WTC11 (cell line): ENCODE data around the gene PCBD1. TPM values are rescaled to one million over a fixed set of nuclear protein-coding genes. Genes with fewer than 3 reads are reported as not detected.

Experiments
- ATAC-seq: fragments of 200-7000 bp; cut with Tn5 transposase; 2 replicates; pipeline ENCODE4 v1.10.0; 2021; ENCODE audit warnings: mild to moderate bottlenecking, moderate library complexity
- CTCF ChIA-PET: fragments of 300-600 bp; sonication (Branson Sonifier 250); formaldehyde crosslinking; loops from one replicate; lab custom pipeline; 2021; ENCODE audit warnings: antibody characterized with exemption; lab: Charles Lee
- POLR2A ChIA-PET: fragments of 350-600 bp; sonication (Branson Sonifier 250); formaldehyde crosslinking; loops from one replicate; lab custom pipeline; 2021; ENCODE audit warnings: antibody characterized with exemption; lab: Charles Lee
- DNase-seq: peaks from one replicate; pipeline ENCODE4 v3.0.0; 2021; ENCODE audit warnings: low spot score
- H3K27ac Mint-ChIP-seq: 2 replicates; pipeline ENCODE4 v1.8.0; 2021; ENCODE audit warnings: mixed read lengths
- H3K27me3 Mint-ChIP-seq: 2 replicates; pipeline ENCODE4 v1.8.0; 2021; ENCODE audit warnings: low read depth, mild to moderate bottlenecking, moderate library complexity, mixed read lengths
- H3K36me3 Mint-ChIP-seq: 2 replicates; pipeline ENCODE4 v1.8.0; 2021; ENCODE audit warnings: mixed read lengths
- H3K4me1 Mint-ChIP-seq: 2 replicates; pipeline ENCODE4 v1.8.0; 2022; ENCODE audit warnings: mixed read lengths
- H3K4me3 Mint-ChIP-seq: 2 replicates; pipeline ENCODE4 v1.8.0; 2021; ENCODE audit warnings: mild to moderate bottlenecking, moderate library complexity, mixed read lengths
- H3K9me3 Mint-ChIP-seq: 2 replicates; pipeline ENCODE4 v1.8.0; 2021; ENCODE audit warnings: mixed read lengths
- ATF2 ChIP-seq: sonication (generic); formaldehyde crosslinking; IDR thresholded peaks from 2 replicates; pipeline ENCODE4 v1.8.1; 2022; ENCODE audit warnings: low read depth, missing genetic modification reagents, borderline replicate concordance
- E2F4 ChIP-seq: sonication (generic); formaldehyde crosslinking; IDR thresholded peaks from 2 replicates; pipeline ENCODE4 v1.8.1; 2022; ENCODE audit warnings: low read depth, mild to moderate bottlenecking, moderate library complexity, missing genetic modification reagents, borderline replicate concordance
- ETV6 ChIP-seq: sonication (generic); formaldehyde crosslinking; IDR thresholded peaks from 2 replicates; pipeline ENCODE4 v1.8.1; 2022; ENCODE audit warnings: mild to moderate bottlenecking, missing genetic modification reagents
- FOXK1 ChIP-seq: sonication (generic); formaldehyde crosslinking; IDR thresholded peaks from 2 replicates; pipeline ENCODE4 v1.8.0; 2022; ENCODE audit warnings: mild to moderate bottlenecking, moderate library complexity, missing genetic modification reagents
- FOXP4 ChIP-seq: sonication (generic); formaldehyde crosslinking; IDR thresholded peaks from 2 replicates; pipeline ENCODE4 v1.8.0; 2022; ENCODE audit warnings: mild to moderate bottlenecking, missing genetic modification reagents
- IRF1 ChIP-seq: sonication (generic); formaldehyde crosslinking; IDR thresholded peaks from 2 replicates; pipeline ENCODE4 v1.8.0; 2023; ENCODE audit warnings: missing genetic modification reagents
- NFYB ChIP-seq: sonication (generic); formaldehyde crosslinking; conservative IDR thresholded peaks from 2 replicates; pipeline ENCODE4 v1.8.0; 2022; ENCODE audit warnings: low read depth, missing genetic modification reagents
- NR1H2 ChIP-seq: sonication (generic); formaldehyde crosslinking; IDR thresholded peaks from 2 replicates; pipeline ENCODE4 v1.9.0; 2021; ENCODE audit warnings: mild to moderate bottlenecking, moderate library complexity, missing genetic modification reagents
- SMAD4 ChIP-seq: sonication (generic); formaldehyde crosslinking; IDR thresholded peaks from 2 replicates; pipeline ENCODE4 v1.8.0; 2022; ENCODE audit warnings: mild to moderate bottlenecking, missing genetic modification reagents
- ZNF121 ChIP-seq: sonication (generic); formaldehyde crosslinking; IDR thresholded peaks from 2 replicates; pipeline ENCODE4 v1.8.0; 2023; ENCODE audit warnings: missing genetic modification reagents
- ZNF232 ChIP-seq: sonication (generic); formaldehyde crosslinking; IDR thresholded peaks from 2 replicates; pipeline ENCODE4 v1.8.0; 2022; ENCODE audit warnings: mild to moderate bottlenecking, missing genetic modification reagents
- total RNA-seq: library from RNA; stranded (reverse); gene quantifications from 3 replicates; pipeline ENCODE4 v1.2.3, GENCODE V29; 2021
- TF ChIP-seq, protein P1 (sequence below): sonication (generic); formaldehyde crosslinking; IDR thresholded peaks from 2 replicates; pipeline ENCODE4 v1.8.0; 2023; ENCODE audit warnings: missing genetic modification reagents, mild to moderate bottlenecking, borderline replicate concordance
- TF ChIP-seq, protein P2 (sequence below): fragments of 250-450 bp; sonication (Bioruptor Pico); IDR thresholded peaks from 2 replicates; pipeline ENCODE4 v1.9.0; 2021; ENCODE audit warnings: mild to moderate bottlenecking, borderline replicate concordance

The PCBD1 gene
- total RNA-seq, 1 experiment from 2014 or later, result 32.5 TPM

- TF ChIP-seq, protein P1, sequence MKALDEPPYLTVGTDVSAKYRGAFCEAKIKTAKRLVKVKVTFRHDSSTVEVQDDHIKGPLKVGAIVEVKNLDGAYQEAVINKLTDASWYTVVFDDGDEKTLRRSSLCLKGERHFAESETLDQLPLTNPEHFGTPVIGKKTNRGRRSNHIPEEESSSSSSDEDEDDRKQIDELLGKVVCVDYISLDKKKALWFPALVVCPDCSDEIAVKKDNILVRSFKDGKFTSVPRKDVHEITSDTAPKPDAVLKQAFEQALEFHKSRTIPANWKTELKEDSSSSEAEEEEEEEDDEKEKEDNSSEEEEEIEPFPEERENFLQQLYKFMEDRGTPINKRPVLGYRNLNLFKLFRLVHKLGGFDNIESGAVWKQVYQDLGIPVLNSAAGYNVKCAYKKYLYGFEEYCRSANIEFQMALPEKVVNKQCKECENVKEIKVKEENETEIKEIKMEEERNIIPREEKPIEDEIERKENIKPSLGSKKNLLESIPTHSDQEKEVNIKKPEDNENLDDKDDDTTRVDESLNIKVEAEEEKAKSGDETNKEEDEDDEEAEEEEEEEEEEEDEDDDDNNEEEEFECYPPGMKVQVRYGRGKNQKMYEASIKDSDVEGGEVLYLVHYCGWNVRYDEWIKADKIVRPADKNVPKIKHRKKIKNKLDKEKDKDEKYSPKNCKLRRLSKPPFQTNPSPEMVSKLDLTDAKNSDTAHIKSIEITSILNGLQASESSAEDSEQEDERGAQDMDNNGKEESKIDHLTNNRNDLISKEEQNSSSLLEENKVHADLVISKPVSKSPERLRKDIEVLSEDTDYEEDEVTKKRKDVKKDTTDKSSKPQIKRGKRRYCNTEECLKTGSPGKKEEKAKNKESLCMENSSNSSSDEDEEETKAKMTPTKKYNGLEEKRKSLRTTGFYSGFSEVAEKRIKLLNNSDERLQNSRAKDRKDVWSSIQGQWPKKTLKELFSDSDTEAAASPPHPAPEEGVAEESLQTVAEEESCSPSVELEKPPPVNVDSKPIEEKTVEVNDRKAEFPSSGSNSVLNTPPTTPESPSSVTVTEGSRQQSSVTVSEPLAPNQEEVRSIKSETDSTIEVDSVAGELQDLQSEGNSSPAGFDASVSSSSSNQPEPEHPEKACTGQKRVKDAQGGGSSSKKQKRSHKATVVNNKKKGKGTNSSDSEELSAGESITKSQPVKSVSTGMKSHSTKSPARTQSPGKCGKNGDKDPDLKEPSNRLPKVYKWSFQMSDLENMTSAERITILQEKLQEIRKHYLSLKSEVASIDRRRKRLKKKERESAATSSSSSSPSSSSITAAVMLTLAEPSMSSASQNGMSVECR, result no peak
- TF ChIP-seq ZNF121, result no peak
- TF ChIP-seq NR1H2, result no peak
- TF ChIP-seq FOXP4 (CRISPR knock-in tag), result no peak
- no peak for TF ChIP-seq ZNF232
- TF ChIP-seq SMAD4 (CRISPR knock-in tag), result no peak
These were observed 926 bp upstream of the PCBD1 start (continued) for GRCh38 chr10:70889291-70889690.

DNA sequence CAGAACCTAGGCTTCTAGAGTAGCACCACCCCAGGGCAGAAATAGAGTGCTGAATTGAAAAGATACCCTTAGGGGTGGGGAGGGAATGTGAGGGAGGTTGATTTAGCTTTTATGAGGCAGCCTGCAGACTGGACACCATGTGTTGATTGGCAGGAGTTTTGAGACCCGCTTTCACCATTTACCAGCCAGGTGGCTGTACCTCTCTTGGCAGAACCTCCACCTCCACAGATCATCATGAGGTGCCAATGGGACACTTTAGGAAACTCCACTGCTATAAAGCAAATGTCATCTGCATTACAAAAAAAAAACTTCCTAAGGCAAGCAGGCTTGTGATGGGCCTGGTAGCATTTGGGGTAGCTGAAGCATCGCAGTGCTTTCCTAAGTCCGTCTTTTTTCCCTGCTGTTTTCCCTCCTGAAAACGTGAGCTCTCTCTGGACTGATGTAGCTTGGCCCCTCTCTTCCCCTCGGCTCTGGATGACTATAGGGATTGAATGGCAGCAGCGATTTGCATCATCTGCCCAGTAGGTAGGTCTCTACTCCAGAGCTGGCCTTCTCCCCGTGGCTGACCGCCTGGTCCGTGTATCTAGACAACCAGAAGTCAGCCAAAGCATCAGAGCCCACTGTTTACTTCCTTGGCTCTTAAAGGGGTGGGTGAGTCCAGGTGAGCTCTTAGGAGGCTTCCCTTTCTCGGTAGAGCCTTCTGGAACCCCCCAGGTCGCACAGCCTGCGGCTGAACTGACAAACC is 1.3 kb downstream of the PCBD1 start:
- ATAC-seq (peak; percentile 5), DNase-seq (no peak)
- TF ChIP-seq IRF1 (CRISPR knock-in tag) (0 out of 2 replicates have a peak, but pooled peaks have one; percentile 6), ATF2 (CRISPR knock-in tag) (no peak)
- Mint-ChIP-seq H3K4me1 (peaks cover 43% of the 10 kb centered on the region), H3K36me3 (peaks cover 20% of the 10 kb centered on the region), H3K4me3 (peak overlapping the region; percentile 68), H3K27me3 (no peaks in the 10 kb centered on the region), H3K9me3 (no peaks in the 10 kb centered on the region), H3K27ac (peak overlapping the region; percentile 60; the same call in 1 of the 2 replicates)
- ChIA-PET POLR2A (interaction anchor here (0.6 to 2.3 kb wide), 2 partner anchors 10 to 84 kb away, joined by 3 to 7 read pairs; no protein-coding TSS in a partner anchor), CTCF (interaction anchor here (0.6 to 2.8 kb wide), 9 partner anchors 9 to 383 kb away, joined by 3 to 21 read pairs (median 4); no protein-coding TSS in a partner anchor)

DNA sequence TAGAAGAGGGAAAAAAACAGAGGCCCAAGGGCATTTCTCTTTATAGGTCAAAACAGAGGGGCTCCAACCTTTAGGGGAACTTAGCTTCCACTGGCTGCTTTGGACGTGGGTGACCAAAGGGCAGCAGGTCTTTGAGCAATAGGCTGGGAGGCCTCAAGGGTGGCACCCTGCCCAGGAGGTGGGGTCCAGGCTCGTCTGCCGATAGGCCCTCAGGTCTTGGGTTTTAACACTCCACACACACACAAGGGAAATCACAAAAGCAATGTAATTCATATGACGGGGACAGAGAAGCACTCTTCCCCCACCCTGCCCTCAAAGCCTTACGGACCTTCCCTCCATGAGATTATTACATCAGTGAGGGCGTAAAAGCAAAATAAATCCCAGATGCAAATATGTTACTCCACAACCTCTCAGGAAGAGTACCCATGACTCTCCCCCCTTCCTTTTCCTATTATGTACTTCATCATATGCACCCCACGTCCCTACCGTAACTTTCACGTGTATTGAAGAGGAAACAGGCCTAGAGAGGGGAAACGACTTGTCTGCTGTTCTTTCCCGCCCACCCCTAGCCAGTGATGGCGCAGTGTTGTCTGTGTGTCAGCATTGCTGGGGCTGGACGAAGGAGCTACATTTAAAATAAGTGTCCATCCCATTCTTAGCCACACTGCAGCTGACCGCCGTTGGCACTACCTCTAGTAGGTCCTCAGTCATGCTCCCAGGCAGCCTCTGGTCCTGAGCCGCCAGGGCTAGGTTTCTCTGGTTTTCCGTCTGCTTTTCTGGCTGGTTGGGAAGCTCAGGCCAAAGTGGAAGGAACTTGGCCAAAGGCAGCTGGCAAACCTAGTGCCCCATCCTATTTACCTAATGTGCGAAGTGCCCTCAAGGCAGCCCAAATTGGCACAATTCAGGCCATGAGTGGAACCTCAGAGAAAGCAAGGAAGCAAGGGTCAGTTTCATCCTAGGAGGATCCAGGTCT is 2.1 kb downstream of the PCBD1 start:
- 0 out of 2 replicates have a peak overlapping the region, but pooled peaks have one; percentile 68 for H3K4me3 Mint-ChIP-seq
- POLR2A ChIA-PET, result interaction anchor here (2.3 kb wide), 1 partner anchor 9 kb away, joined by 7 read pairs; no protein-coding TSS in a partner anchor
- TF ChIP-seq ETV6 (CRISPR knock-in tag) (no peak), E2F4 (no peak), FOXK1 (CRISPR knock-in tag) (no peak), NFYB (no peak)
- TF ChIP-seq, protein P2, sequence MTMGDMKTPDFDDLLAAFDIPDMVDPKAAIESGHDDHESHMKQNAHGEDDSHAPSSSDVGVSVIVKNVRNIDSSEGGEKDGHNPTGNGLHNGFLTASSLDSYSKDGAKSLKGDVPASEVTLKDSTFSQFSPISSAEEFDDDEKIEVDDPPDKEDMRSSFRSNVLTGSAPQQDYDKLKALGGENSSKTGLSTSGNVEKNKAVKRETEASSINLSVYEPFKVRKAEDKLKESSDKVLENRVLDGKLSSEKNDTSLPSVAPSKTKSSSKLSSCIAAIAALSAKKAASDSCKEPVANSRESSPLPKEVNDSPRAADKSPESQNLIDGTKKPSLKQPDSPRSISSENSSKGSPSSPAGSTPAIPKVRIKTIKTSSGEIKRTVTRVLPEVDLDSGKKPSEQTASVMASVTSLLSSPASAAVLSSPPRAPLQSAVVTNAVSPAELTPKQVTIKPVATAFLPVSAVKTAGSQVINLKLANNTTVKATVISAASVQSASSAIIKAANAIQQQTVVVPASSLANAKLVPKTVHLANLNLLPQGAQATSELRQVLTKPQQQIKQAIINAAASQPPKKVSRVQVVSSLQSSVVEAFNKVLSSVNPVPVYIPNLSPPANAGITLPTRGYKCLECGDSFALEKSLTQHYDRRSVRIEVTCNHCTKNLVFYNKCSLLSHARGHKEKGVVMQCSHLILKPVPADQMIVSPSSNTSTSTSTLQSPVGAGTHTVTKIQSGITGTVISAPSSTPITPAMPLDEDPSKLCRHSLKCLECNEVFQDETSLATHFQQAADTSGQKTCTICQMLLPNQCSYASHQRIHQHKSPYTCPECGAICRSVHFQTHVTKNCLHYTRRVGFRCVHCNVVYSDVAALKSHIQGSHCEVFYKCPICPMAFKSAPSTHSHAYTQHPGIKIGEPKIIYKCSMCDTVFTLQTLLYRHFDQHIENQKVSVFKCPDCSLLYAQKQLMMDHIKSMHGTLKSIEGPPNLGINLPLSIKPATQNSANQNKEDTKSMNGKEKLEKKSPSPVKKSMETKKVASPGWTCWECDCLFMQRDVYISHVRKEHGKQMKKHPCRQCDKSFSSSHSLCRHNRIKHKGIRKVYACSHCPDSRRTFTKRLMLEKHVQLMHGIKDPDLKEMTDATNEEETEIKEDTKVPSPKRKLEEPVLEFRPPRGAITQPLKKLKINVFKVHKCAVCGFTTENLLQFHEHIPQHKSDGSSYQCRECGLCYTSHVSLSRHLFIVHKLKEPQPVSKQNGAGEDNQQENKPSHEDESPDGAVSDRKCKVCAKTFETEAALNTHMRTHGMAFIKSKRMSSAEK (CRISPR knock-in tag), result no peak

More for the DNA sequence above, 2.1 kb downstream of the PCBD1 start:
- H3K27me3 Mint-ChIP-seq, result no peaks in the 10 kb centered on the region
- H3K9me3 Mint-ChIP-seq, result no peaks in the 10 kb centered on the region
- DNase-seq, result no peak
- H3K36me3 Mint-ChIP-seq, result peaks cover 20% of the 10 kb centered on the region
- CTCF ChIA-PET, result interaction anchor here (1.2 to 2.8 kb wide), 4 partner anchors 9 to 263 kb away, joined by 3 to 21 read pairs (median 6); no protein-coding TSS in a partner anchor
- ATAC-seq, result no peak
- peaks cover 34% of the 10 kb centered on the region for H3K4me1 Mint-ChIP-seq
- no peak overlapping the region; the same call in 1 of the 2 replicates for H3K27ac Mint-ChIP-seq
